Measurements from ENCODE around the gene CDH18.
A peak's percentile ranks its signal among the peaks of the same experiment; 100 is the strongest.

Gene CDH18

DNA sequence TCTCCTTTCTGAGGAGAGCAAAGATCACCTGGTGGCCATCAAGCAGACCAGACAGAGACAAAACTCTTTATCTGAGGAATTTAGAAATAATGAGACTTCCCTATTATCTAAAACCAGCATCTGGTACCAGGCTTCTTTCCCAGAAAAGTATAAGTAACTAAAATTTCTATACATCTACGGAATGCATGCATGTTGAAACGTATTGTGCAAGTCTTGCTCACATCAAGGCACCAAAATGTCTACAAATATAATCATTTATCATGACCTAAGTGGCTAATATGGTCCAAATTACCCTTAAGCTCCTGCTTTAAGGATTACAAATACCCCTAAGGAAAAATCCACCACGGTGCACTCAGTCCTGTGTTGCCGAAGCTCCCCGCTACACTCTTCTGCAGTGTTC lies 286.3 kb downstream of the CDH18 start:
- no peak for DNase-seq (ENCODE audit: low read depth in 2 of 2)
- TF ChIP-seq, protein P1, sequence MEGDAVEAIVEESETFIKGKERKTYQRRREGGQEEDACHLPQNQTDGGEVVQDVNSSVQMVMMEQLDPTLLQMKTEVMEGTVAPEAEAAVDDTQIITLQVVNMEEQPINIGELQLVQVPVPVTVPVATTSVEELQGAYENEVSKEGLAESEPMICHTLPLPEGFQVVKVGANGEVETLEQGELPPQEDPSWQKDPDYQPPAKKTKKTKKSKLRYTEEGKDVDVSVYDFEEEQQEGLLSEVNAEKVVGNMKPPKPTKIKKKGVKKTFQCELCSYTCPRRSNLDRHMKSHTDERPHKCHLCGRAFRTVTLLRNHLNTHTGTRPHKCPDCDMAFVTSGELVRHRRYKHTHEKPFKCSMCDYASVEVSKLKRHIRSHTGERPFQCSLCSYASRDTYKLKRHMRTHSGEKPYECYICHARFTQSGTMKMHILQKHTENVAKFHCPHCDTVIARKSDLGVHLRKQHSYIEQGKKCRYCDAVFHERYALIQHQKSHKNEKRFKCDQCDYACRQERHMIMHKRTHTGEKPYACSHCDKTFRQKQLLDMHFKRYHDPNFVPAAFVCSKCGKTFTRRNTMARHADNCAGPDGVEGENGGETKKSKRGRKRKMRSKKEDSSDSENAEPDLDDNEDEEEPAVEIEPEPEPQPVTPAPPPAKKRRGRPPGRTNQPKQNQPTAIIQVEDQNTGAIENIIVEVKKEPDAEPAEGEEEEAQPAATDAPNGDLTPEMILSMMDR (IDR thresholded peaks at IDR 0.05; ENCODE audit: low read depth, low read length), result no peak
- H3K4me3 ChIP-seq (replicated peaks in 1 of 2; ENCODE audit: low read depth in 2 of 2, low read length in 2 of 2), result no peak overlapping the region

DNA sequence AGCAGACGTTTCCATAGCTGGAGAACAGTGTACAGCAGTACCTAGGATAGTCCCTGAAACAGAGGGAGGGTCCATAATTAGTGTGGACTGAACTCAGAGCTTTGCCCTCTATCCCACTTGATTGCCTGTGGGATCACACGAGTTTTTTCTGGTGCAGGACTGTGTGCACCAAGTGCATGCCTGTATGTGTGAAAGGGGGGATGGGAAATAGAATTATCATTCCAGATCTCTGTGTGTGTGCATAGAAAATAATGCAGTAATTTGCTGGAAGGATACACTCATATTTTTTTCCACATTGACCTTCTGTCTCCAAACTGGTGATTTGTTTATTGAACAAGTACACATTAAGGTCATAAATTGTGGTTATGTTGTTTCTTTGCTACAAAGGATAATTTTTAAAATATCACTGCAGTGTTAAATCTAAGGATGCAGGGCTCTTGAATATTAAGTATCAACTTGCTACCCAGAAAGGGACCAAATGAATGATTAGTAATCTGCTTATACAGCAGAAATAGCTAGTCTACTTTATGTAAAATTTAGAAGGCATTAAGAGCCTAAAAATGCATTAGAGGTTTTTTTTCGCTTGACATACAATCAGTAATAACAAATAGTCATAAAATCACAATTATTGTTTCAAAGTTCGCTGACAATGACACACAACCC lies 292.9 kb downstream of the CDH18 start:
- H3K4me3 ChIP-seq (replicated peaks in 1 of 2; ENCODE audit: low read depth in 2 of 2, low read length in 2 of 2), result no peak overlapping the region
- no peak for DNase-seq (ENCODE audit: low read depth in 2 of 2)
- TF ChIP-seq, protein P1 (IDR thresholded peaks at IDR 0.05; ENCODE audit: low read depth, low read length), result no peak

DNA sequence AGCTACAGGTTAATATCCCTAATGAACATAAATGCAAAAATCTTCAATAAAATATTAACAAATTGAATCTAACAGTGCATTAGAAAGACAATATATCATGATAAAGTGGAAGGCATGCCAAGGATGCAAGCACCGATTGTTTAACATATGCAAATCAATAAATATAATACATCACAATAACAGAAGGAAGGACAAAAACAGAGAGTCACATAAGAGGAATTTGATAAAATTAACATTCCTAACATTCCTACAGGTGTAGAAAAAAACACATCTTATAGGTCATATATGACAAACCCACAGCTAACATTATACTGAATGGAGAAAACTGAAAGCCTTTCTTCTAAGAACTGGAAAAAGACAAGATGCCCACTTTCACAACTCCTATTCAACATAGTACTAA lies 297.0 kb downstream of the CDH18 start:
- no peak for DNase-seq (ENCODE audit: low read depth in 2 of 2)
- H3K4me3 ChIP-seq (replicated peaks in 1 of 2; ENCODE audit: low read depth in 2 of 2, low read length in 2 of 2), result no peak overlapping the region
- TF ChIP-seq, protein P1 (IDR thresholded peaks at IDR 0.05; ENCODE audit: low read depth, low read length), result no peak

DNA sequence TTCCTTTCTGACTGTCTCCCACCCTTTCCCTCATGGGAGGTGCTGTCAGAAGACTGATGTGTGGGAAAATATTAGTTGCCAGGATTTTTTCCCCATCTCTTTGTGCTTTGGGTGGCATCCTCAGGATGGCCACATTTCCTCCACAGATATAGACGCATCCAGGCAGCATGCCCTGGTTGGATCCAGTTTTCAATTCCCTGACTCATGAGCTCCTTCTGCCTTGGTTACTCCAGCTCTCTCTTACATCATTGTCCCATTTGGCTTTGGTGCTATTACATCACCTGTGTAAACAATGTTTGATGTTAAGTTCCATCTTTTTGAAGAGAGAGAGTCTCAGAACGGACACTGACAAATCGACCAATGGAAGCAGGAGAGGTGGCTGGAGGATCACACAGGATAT lies 302.5 kb downstream of the CDH18 start:
- TF ChIP-seq, protein P1 (IDR thresholded peaks at IDR 0.05; ENCODE audit: low read depth, low read length), result no peak
- H3K4me3 ChIP-seq (replicated peaks in 1 of 2; ENCODE audit: low read depth in 2 of 2, low read length in 2 of 2), result no peak overlapping the region
- DNase-seq (ENCODE audit: low read depth in 2 of 2), result no peak

DNA sequence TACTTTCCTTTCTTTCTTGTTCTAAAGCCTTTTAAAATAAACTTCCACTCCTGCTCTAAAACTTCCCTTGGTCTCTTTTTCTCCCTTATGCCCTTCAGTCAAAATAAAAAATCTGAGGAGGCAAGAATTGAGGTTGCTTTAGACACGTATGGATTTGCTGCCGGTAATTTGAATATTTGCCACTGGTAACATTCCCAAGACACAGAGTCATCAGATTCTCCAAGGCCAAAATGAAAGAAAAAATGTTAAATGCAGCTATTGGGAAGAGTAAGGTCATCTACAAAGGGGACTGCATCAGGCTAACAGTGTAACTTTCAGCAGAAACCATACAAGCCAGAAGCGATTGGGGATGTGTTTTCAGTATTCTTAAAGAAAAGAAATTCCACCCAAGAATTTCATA lies 311.1 kb downstream of the CDH18 start:
- DNase-seq (ENCODE audit: low read depth in 2 of 2), result peak in 1 of 2 donors; percentile 2
- TF ChIP-seq, protein P1 (IDR thresholded peaks at IDR 0.05; ENCODE audit: low read depth, low read length), result no peak
- H3K4me3 ChIP-seq (replicated peaks in 1 of 2; ENCODE audit: low read depth in 2 of 2, low read length in 2 of 2), result no peak overlapping the region

DNA sequence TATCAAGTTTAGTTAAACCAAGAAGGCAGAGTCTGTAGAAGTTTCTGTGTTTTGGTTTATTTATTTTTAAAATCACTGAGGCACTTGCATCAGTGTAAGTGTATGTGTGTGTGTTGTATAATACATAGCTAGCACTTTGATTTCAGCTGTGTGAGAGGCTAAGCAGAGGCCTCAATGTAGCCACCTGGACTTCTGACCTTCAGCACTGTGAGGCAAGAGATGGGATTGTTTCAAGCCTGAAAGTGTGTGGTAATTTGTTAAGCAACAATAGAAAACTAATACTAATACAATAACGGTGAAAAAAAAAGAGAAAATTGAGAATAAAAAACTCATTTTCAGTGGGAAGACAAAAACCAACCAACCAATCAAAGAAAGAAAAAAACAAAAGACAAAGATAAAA lies 327.3 kb downstream of the CDH18 start:
- TF ChIP-seq, protein P1 (IDR thresholded peaks at IDR 0.05; ENCODE audit: low read depth, low read length), result no peak
- DNase-seq (ENCODE audit: low read depth in 2 of 2), result no peak
- no peak overlapping the region for H3K4me3 ChIP-seq (replicated peaks in 1 of 2; ENCODE audit: low read depth in 2 of 2, low read length in 2 of 2)

DNA sequence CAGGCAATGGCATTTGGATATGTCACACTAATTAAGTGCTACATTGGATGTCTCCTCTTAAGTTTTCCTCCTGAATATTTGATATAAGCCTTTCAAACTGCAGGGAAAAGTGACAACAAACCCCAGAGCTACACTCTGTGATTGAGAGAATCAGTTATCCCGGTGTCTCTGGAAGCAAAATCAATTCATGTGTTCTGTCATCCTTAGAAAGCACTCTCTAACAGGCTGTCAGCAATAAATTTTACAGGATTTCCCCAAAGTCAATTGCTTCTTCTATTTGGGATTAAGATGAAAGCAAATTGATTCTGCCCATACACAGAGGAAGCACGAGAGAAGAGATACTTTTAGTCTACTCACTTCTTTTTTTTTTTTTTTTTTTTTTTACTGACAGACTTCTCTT lies 332.4 kb downstream of the CDH18 start:
- no peak overlapping the region for H3K4me3 ChIP-seq (replicated peaks in 1 of 2; ENCODE audit: low read depth in 2 of 2, low read length in 2 of 2)
- TF ChIP-seq, protein P1 (IDR thresholded peaks at IDR 0.05; ENCODE audit: low read depth, low read length), result no peak
- no peak for DNase-seq (ENCODE audit: low read depth in 2 of 2)
